Measurements from ENCODE around the gene SLC22A5.

DNA sequence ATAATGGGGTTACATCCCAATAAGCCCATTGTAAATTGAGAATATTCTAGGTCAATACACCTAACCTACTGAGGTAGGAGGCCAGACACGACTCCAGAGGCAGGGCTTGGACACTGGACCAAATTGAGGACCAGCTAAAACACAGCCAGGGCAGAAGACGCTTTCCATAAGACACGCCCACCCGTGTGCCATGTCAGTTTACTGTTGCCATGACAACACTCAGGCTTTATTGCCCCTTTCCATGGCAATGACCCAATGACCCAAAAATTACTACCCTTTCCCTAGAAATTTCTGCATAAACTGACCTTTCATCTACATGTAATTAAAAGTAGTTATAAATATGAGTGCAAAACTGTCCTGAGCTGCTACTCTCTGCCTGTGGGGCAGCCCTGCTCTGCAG is 43.8 kb upstream of the SLC22A5 start:
- no peak for TF ChIP-seq RAD21 (conservative IDR thresholded peaks at IDR 0.05 in 1 of 2, IDR thresholded peaks at IDR 0.05 in 1 of 2)
- no peak for TF ChIP-seq RFX5 (IDR thresholded peaks at IDR 0.05)
- TF ChIP-seq, protein P1, sequence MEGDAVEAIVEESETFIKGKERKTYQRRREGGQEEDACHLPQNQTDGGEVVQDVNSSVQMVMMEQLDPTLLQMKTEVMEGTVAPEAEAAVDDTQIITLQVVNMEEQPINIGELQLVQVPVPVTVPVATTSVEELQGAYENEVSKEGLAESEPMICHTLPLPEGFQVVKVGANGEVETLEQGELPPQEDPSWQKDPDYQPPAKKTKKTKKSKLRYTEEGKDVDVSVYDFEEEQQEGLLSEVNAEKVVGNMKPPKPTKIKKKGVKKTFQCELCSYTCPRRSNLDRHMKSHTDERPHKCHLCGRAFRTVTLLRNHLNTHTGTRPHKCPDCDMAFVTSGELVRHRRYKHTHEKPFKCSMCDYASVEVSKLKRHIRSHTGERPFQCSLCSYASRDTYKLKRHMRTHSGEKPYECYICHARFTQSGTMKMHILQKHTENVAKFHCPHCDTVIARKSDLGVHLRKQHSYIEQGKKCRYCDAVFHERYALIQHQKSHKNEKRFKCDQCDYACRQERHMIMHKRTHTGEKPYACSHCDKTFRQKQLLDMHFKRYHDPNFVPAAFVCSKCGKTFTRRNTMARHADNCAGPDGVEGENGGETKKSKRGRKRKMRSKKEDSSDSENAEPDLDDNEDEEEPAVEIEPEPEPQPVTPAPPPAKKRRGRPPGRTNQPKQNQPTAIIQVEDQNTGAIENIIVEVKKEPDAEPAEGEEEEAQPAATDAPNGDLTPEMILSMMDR (IDR thresholded peaks at IDR 0.05), result no peak
- no peak for TF ChIP-seq POLR2A (IDR thresholded peaks at IDR 0.05; ENCODE audit: low read length)
- TF ChIP-seq RCOR1 (IDR thresholded peaks at IDR 0.05; ENCODE audit: low read depth, low read length), result no peak
- no peak for TF ChIP-seq MYC (IDR thresholded peaks at IDR 0.05; ENCODE audit: borderline replicate concordance, low read length)
- no peak for TF ChIP-seq EP300 (IDR thresholded peaks at IDR 0.05)
- TF ChIP-seq, protein P2, sequence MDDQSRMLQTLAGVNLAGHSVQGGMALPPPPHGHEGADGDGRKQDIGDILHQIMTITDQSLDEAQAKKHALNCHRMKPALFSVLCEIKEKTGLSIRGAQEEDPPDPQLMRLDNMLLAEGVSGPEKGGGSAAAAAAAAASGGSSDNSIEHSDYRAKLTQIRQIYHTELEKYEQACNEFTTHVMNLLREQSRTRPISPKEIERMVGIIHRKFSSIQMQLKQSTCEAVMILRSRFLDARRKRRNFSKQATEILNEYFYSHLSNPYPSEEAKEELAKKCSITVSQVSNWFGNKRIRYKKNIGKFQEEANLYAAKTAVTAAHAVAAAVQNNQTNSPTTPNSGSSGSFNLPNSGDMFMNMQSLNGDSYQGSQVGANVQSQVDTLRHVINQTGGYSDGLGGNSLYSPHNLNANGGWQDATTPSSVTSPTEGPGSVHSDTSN (IDR thresholded peaks at IDR 0.05), result no peak
- no peak for TF ChIP-seq SREBF2 (IDR thresholded peaks at IDR 0.05)
- no peak for TF ChIP-seq MAZ (IDR thresholded peaks at IDR 0.05; ENCODE audit: borderline replicate concordance, low read depth, low read length)
- no peak for TF ChIP-seq NR3C1 (IDR thresholded peaks at IDR 0.05)
- TF ChIP-seq SMC3 (IDR thresholded peaks at IDR 0.05), result no peak
